NB4 (cell line): Measurements from ENCODE around the gene PTGS1.

ENCODE experiments used
- MYC ChIP-seq: IDR thresholded peaks from 2 replicates; pipeline ENCODE4 v1.6.1; 2011; ENCODE audit warnings: low read depth, low read length
- POLR2A ChIP-seq: IDR thresholded peaks from 2 replicates; pipeline ENCODE4 v1.6.1; 2011; ENCODE audit warnings: mild to moderate bottlenecking; ENCODE audit not compliant: insufficient read length; ENCODE audit errors: extremely low read depth
- TF ChIP-seq, protein P1 (sequence below): IDR thresholded peaks from one replicate; pipeline ENCODE4 v1.5.1; 2012; ENCODE audit warnings: low read depth, low read length
- TF ChIP-seq, protein P2 (sequence below): IDR thresholded peaks from 2 replicates; pipeline ENCODE4 v1.6.1; 2011; ENCODE audit warnings: low read depth, low read length

- TF ChIP-seq POLR2A (no peak), MYC (no peak)
- TF ChIP-seq, protein P1, sequence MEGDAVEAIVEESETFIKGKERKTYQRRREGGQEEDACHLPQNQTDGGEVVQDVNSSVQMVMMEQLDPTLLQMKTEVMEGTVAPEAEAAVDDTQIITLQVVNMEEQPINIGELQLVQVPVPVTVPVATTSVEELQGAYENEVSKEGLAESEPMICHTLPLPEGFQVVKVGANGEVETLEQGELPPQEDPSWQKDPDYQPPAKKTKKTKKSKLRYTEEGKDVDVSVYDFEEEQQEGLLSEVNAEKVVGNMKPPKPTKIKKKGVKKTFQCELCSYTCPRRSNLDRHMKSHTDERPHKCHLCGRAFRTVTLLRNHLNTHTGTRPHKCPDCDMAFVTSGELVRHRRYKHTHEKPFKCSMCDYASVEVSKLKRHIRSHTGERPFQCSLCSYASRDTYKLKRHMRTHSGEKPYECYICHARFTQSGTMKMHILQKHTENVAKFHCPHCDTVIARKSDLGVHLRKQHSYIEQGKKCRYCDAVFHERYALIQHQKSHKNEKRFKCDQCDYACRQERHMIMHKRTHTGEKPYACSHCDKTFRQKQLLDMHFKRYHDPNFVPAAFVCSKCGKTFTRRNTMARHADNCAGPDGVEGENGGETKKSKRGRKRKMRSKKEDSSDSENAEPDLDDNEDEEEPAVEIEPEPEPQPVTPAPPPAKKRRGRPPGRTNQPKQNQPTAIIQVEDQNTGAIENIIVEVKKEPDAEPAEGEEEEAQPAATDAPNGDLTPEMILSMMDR, result no peak
- TF ChIP-seq, protein P2, sequence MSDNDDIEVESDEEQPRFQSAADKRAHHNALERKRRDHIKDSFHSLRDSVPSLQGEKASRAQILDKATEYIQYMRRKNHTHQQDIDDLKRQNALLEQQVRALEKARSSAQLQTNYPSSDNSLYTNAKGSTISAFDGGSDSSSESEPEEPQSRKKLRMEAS, result no peak
Measured at GRCh38 chr9:122339579-122339978, 31.2 kb upstream of the PTGS1 start.
